Stomach (tissue), 4 donors: ENCODE measurements around the gene EIF3CL.
"Not testable (repeated sequence)": the region's sequence is repeated elsewhere in the genome, so short reads cannot be mapped to it uniquely, and the experiment has no call there.

Experiments
- POLR2A ChIP-seq, 4 donors: fragments of 450-650 bp; IDR thresholded peaks; one replicate each; pipeline ENCODE4 v1.6.1; 2016; ENCODE audit warnings: antibody characterized with exemption in 4 of 4, control low read depth in 2 of 4, mild to moderate bottlenecking in 1 of 4, moderate library complexity in 1 of 4
- TF ChIP-seq, protein P1 (sequence below), 7 experiments: fragments of 450-650 bp in 4 of 7; fragments of 200-600 bp in 3 of 7; sonication (generic) in 3 of 7; IDR thresholded peaks; one replicate each; pipeline ENCODE4 v1.5.1; 2016 to 2019; ENCODE audit warnings: antibody characterized with exemption in 7 of 7, control low read depth in 2 of 7, mild to moderate bottlenecking in 1 of 7

DNA sequence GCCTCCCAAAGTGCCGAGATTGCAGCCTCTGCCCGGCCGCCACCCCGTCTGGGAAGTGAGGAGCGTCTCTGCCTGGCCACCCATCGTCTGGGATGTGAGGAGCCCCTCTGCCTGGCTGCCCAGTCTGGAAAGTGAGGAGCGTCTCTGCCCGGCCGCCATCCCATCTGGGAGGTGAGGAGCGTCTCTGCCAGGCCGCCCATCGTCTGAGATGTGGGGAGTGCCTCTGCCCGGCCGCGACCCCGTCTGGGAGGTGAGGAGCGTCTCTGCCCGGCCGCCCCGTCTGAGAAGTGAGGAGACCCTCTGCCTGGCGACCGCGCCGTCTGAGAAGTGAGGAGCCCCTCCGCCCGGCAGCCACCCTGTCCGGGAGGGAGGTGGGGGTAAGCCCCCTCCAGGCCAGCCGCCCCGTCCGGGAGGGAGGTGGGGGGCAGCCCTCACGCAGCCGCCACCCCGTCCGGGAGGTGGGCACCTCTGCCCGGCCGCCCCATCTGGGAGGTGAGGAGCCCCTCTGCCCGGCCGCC is 26.5 kb downstream of the EIF3CL start:
- not testable (repeated sequence) for TF ChIP-seq POLR2A (IDR thresholded peaks at IDR 0.05)
- TF ChIP-seq, protein P1, sequence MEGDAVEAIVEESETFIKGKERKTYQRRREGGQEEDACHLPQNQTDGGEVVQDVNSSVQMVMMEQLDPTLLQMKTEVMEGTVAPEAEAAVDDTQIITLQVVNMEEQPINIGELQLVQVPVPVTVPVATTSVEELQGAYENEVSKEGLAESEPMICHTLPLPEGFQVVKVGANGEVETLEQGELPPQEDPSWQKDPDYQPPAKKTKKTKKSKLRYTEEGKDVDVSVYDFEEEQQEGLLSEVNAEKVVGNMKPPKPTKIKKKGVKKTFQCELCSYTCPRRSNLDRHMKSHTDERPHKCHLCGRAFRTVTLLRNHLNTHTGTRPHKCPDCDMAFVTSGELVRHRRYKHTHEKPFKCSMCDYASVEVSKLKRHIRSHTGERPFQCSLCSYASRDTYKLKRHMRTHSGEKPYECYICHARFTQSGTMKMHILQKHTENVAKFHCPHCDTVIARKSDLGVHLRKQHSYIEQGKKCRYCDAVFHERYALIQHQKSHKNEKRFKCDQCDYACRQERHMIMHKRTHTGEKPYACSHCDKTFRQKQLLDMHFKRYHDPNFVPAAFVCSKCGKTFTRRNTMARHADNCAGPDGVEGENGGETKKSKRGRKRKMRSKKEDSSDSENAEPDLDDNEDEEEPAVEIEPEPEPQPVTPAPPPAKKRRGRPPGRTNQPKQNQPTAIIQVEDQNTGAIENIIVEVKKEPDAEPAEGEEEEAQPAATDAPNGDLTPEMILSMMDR (IDR thresholded peaks at IDR 0.05): not testable (repeated sequence)
